A549 (cell line): ENCODE measurements around the gene ZBTB16.

Experiments
- BHLHE40 ChIP-seq: IDR thresholded peaks from 2 replicates; pipeline ENCODE4 v1.6.1; 2012; ENCODE audit warnings: low read depth, low read length, inconsistent platforms
- CHD2 ChIP-seq: fragments of 150-350 bp; IDR thresholded peaks from 2 replicates; pipeline ENCODE4 v1.6.1; 2014; ENCODE audit warnings: low read length; ENCODE audit not compliant: partially characterized antibody
- CTCF ChIP-seq: fragments of >200 bp; sonication (Bioruptor Twin); formaldehyde crosslinking; IDR thresholded peaks from 3 replicates; pipeline ENCODE4 v1.5.1; 2016
- RARB ChIP-seq: fragments of 250-450 bp; sonication (Bioruptor Pico); IDR thresholded peaks from 2 replicates; pipeline ENCODE4 v1.8.0; 2021; ENCODE audit warnings: mild to moderate bottlenecking, moderate library complexity
- SREBF2 ChIP-seq: fragments of 450-650 bp; IDR thresholded peaks from 2 replicates; pipeline ENCODE4 v1.6.1; 2014; ENCODE audit warnings: mild to moderate bottlenecking, moderate library complexity
- USF2 ChIP-seq: fragments of 450-650 bp; IDR thresholded peaks from 2 replicates; pipeline ENCODE4 v1.6.1; 2014; ENCODE audit warnings: antibody characterized with exemption

- TF ChIP-seq BHLHE40 (no peak), CTCF (no peak), CHD2 (no peak), RARB (CRISPR knock-in tag) (no peak), USF2 (no peak), SREBF2 (no peak)
Observed at GRCh38 chr11:114076921-114077331, 17.4 kb downstream of the ZBTB16 start.
